OCI-LY3 (cell line): ENCODE data around the gene KNL1.

Experiments
- H2AFZ ChIP-seq: fragments of 200-600, 300-600 bp; shearing (Covaris generic); 2 replicates; pipeline ENCODE4 v1.6.0; 2014; ENCODE audit warnings: antibody characterized with exemption, low read depth, low read length
- H3K27ac ChIP-seq: fragments of 200-600, 300-600 bp; sonication (generic); 2 replicates; pipeline ENCODE4 v1.5.1; 2014; ENCODE audit warnings: mild to moderate bottlenecking, low read length, moderate library complexity, mixed read lengths
- H3K27me3 ChIP-seq: fragments of 200-600, 300-600 bp; sonication (generic); 2 replicates; pipeline ENCODE4 v1.6.1; 2014; ENCODE audit warnings: low read depth, low read length, mixed read lengths
- H3K36me3 ChIP-seq: fragments of 200-600, 300-600 bp; sonication (generic); replicated peaks from 2 replicates; pipeline ENCODE3; 2014; ENCODE audit warnings: low read depth, low read length, mixed read lengths
- H3K4me1 ChIP-seq: fragments of 300-600, 200-600 bp; sonication (generic); 2 replicates; pipeline ENCODE4 v1.6.1; 2014; ENCODE audit warnings: low read length, mixed read lengths
- H3K4me2 ChIP-seq: fragments of 200-600, 300-600 bp; sonication (generic); 2 replicates; pipeline ENCODE4 v1.6.1; 2014; ENCODE audit warnings: low read length, mixed read lengths
- H3K4me3 ChIP-seq: fragments of 300-600, 200-600 bp; sonication (generic); 2 replicates; pipeline ENCODE4 v1.5.1; 2014; ENCODE audit warnings: antibody characterized with exemption, mild to moderate bottlenecking, low read length, moderate library complexity
- H3K79me2 ChIP-seq: fragments of 300-600, 200-600 bp; shearing (Covaris generic); 2 replicates; pipeline ENCODE4 v1.6.1; 2014; ENCODE audit warnings: mild to moderate bottlenecking, low read length, mixed read lengths
- H3K9ac ChIP-seq: fragments of 300-600, 200-600 bp; shearing (Covaris generic); 2 replicates; pipeline ENCODE4 v1.6.0; 2014; ENCODE audit warnings: mild to moderate bottlenecking, low read length, moderate library complexity
- H3K9me3 ChIP-seq: fragments of 200-600, 300-600 bp; shearing (Covaris generic); 2 replicates; pipeline ENCODE4 v1.6.1; 2014; ENCODE audit warnings: low read length, mixed read lengths; ENCODE audit not compliant: insufficient read depth
- H4K20me1 ChIP-seq: fragments of 200-600, 300-600 bp; sonication (generic); 2 replicates; pipeline ENCODE4 v1.6.1; 2016; ENCODE audit warnings: low read length, mixed read lengths; ENCODE audit not compliant: insufficient read depth
- CTCF ChIP-seq: fragments of 200-600, 300-600 bp; sonication (generic); IDR thresholded peaks from 2 replicates; pipeline ENCODE4 v1.5.1; 2014; ENCODE audit warnings: antibody characterized with exemption, low read length, low read depth
- EZH2phosphoT487 ChIP-seq: fragments of 200-600 bp; shearing (Covaris generic); IDR thresholded peaks from 2 replicates; pipeline ENCODE4 v1.6.1; 2018; ENCODE audit warnings: antibody characterized with exemption, mixed run types, low read depth

KNL1 gene

GRCh38 chr15:40591389-40591788 is 2.7 kb upstream of the KNL1 start:
- Histone ChIP-seq H3K4me1 (peaks cover 24% of the 10 kb centered on the region), H3K4me2 (peak overlapping the region; percentile 77), H3K79me2 (peaks cover 20% of the 10 kb centered on the region), H3K9ac (no peak overlapping the region), H3K27ac (no peak overlapping the region), H3K27me3 (peaks cover 3% of the 10 kb centered on the region; the same call in 1 of the 2 replicates), H2AFZ (no peak overlapping the region), H4K20me1 (no peaks in the 10 kb centered on the region), H3K9me3 (no peaks in the 10 kb centered on the region), H3K36me3 (no peaks in the 10 kb centered on the region), H3K4me3 (no peak overlapping the region)
- TF ChIP-seq CTCF = no peak

- peak overlapping the region; percentile 67 for H3K4me2 ChIP-seq
- no peaks in the 10 kb centered on the region for H4K20me1 ChIP-seq
- H3K9me3 ChIP-seq = no peaks in the 10 kb centered on the region
- peak overlapping the region; percentile 5 for H3K9ac ChIP-seq
- H2AFZ ChIP-seq = peak overlapping the region; percentile 77
- H3K4me1 ChIP-seq = peaks cover 24% of the 10 kb centered on the region
- peak overlapping the region; percentile 12; the same call in 1 of the 2 replicates for H3K27ac ChIP-seq
- H3K27me3 ChIP-seq = peaks cover 3% of the 10 kb centered on the region; the same call in 1 of the 2 replicates
- peak overlapping the region; percentile 92 for H3K4me3 ChIP-seq
- TF ChIP-seq CTCF (no peak), EZH2phosphoT487 (no peak)
- no peaks in the 10 kb centered on the region for H3K36me3 ChIP-seq
- H3K79me2 ChIP-seq = peaks cover 36% of the 10 kb centered on the region
These were observed 884 bp upstream of the KNL1 start for GRCh38 chr15:40593165-40593564.

- Histone ChIP-seq H3K9ac (peak overlapping the region; percentile 77), H3K36me3 (no peaks in the 10 kb centered on the region), H4K20me1 (no peaks in the 10 kb centered on the region), H2AFZ (peak overlapping the region; percentile 82), H3K4me3 (peak overlapping the region; percentile 92), H3K4me2 (peak overlapping the region; percentile 85), H3K79me2 (peaks cover 46% of the 10 kb centered on the region), H3K27ac (peak overlapping the region; percentile 75), H3K4me1 (peaks cover 23% of the 10 kb centered on the region), H3K27me3 (0 out of 2 replicates have a peak, but pooled peaks cover 2% of the 10 kb centered on the region), H3K9me3 (no peaks in the 10 kb centered on the region)
- TF ChIP-seq EZH2phosphoT487 = no peak
- TF ChIP-seq CTCF = no peak
These were observed 384 bp downstream of the KNL1 start for GRCh38 chr15:40594429-40594836.

- Histone ChIP-seq H3K36me3 (no peaks in the 10 kb centered on the region), H3K4me3 (peak overlapping the region; percentile 92), H3K4me2 (peak overlapping the region; percentile 85), H3K27ac (no peak overlapping the region), H2AFZ (no peak overlapping the region), H3K4me1 (peaks cover 19% of the 10 kb centered on the region), H3K27me3 (no peaks in the 10 kb centered on the region), H3K9ac (peak overlapping the region; percentile 77), H3K79me2 (peaks cover 53% of the 10 kb centered on the region), H4K20me1 (no peaks in the 10 kb centered on the region), H3K9me3 (no peaks in the 10 kb centered on the region)
- TF ChIP-seq EZH2phosphoT487 (no peak), CTCF (no peak)
These were observed 1.2 kb downstream of the KNL1 start for GRCh38 chr15:40595219-40595618.
